ENCODE data around the gene LRRC45. TPM values are rescaled to one million over a fixed set of nuclear protein-coding genes. Genes with fewer than 3 reads are reported as not detected.

LRRC45 gene
- total and polyA plus RNA-seq, 2 donors, result 8.7 to 14.9 TPM

- 89% methylated on average over 30 of the region's 30 CpGs for WGBS
- Histone ChIP-seq H3K27ac (ENCODE audit: low read depth) (no peak overlapping the region), H3K4me1 (ENCODE audit: insufficient read depth) (no peaks in the 10 kb centered on the region), H3K36me3 (ENCODE audit: insufficient read depth) (no peaks in the 10 kb centered on the region), H3K4me3 (ENCODE audit: low read depth, low read length) (no peak overlapping the region)
- DNase-seq (ENCODE audit: extremely low spot score), result no peak
Measured at GRCh38 chr17:82007495-82008257, 15.4 kb upstream of the LRRC45 start.

GRCh38 chr17:82008258-82008940, 14.7 kb upstream of the LRRC45 start:
- Histone ChIP-seq H3K36me3 (ENCODE audit: insufficient read depth) (no peaks in the 10 kb centered on the region), H3K4me3 (ENCODE audit: low read depth, low read length) (no peak overlapping the region), H3K4me1 (ENCODE audit: insufficient read depth) (no peaks in the 10 kb centered on the region), H3K27ac (ENCODE audit: low read depth) (no peak overlapping the region)
- DNase-seq (ENCODE audit: extremely low spot score), result no peak
- 83% methylated on average over 26 of the region's 26 CpGs for WGBS

- no peak for DNase-seq (ENCODE audit: extremely low spot score)
- Histone ChIP-seq H3K4me3 (ENCODE audit: low read depth, low read length) (no peak overlapping the region), H3K4me1 (ENCODE audit: insufficient read depth) (no peaks in the 10 kb centered on the region), H3K27ac (ENCODE audit: low read depth) (no peak overlapping the region), H3K36me3 (ENCODE audit: insufficient read depth) (no peaks in the 10 kb centered on the region)
- WGBS, result 91% methylated on average over 28 of the region's 28 CpGs
Measured at GRCh38 chr17:82008941-82009405, 14.1 kb upstream of the LRRC45 start.

GRCh38 chr17:82009413-82009812, 13.7 kb upstream of the LRRC45 start:
- Histone ChIP-seq H3K4me3 (ENCODE audit: low read depth, low read length) (no peak overlapping the region), H3K27ac (ENCODE audit: low read depth) (no peak overlapping the region), H3K36me3 (ENCODE audit: insufficient read depth) (no peaks in the 10 kb centered on the region), H3K4me1 (ENCODE audit: insufficient read depth) (no peaks in the 10 kb centered on the region)
- WGBS, result 87% methylated on average over 15 of the region's 15 CpGs
- DNase-seq (ENCODE audit: extremely low spot score), result no peak

GRCh38 chr17:82010575-82011525, 12.3 kb upstream of the LRRC45 start:
- no peak overlapping the region for H3K27ac ChIP-seq (ENCODE audit: low read depth)
- WGBS, result 93% methylated on average over 39 of the region's 39 CpGs
- no peaks in the 10 kb centered on the region for H3K4me1 ChIP-seq (ENCODE audit: insufficient read depth)
- no peak for DNase-seq (ENCODE audit: extremely low spot score)
- H3K4me3 ChIP-seq (ENCODE audit: low read depth, low read length), result no peak overlapping the region
- H3K36me3 ChIP-seq (ENCODE audit: insufficient read depth), result no peaks in the 10 kb centered on the region

GRCh38 chr17:82011617-82012187, 11.4 kb upstream of the LRRC45 start:
- WGBS, result 91% methylated on average over 19 of the region's 19 CpGs
- Histone ChIP-seq H3K4me3 (ENCODE audit: low read depth, low read length) (no peak overlapping the region), H3K4me1 (ENCODE audit: insufficient read depth) (no peaks in the 10 kb centered on the region), H3K27ac (ENCODE audit: low read depth) (no peak overlapping the region), H3K36me3 (ENCODE audit: insufficient read depth) (no peaks in the 10 kb centered on the region)
- DNase-seq (ENCODE audit: extremely low spot score), result no peak

- Histone ChIP-seq H3K4me3 (ENCODE audit: low read depth, low read length) (no peak overlapping the region), H3K4me1 (ENCODE audit: insufficient read depth) (no peaks in the 10 kb centered on the region), H3K36me3 (ENCODE audit: insufficient read depth) (no peaks in the 10 kb centered on the region), H3K27ac (ENCODE audit: low read depth) (no peak overlapping the region)
- 72% methylated on average over 20 of the region's 20 CpGs for WGBS
- no peak for DNase-seq (ENCODE audit: extremely low spot score)
Measured at GRCh38 chr17:82012261-82012639, 10.9 kb upstream of the LRRC45 start.

- Histone ChIP-seq H3K27ac (ENCODE audit: low read depth) (no peak overlapping the region), H3K4me3 (ENCODE audit: low read depth, low read length) (no peak overlapping the region), H3K36me3 (ENCODE audit: insufficient read depth) (no peaks in the 10 kb centered on the region), H3K4me1 (ENCODE audit: insufficient read depth) (no peaks in the 10 kb centered on the region)
- WGBS, result 75% methylated on average over 19 of the region's 19 CpGs
- no peak for DNase-seq (ENCODE audit: extremely low spot score)
Measured at GRCh38 chr17:82012640-82013295, 10.3 kb upstream of the LRRC45 start.

- Histone ChIP-seq H3K4me1 (ENCODE audit: insufficient read depth) (no peaks in the 10 kb centered on the region), H3K36me3 (ENCODE audit: insufficient read depth) (no peaks in the 10 kb centered on the region), H3K27ac (ENCODE audit: low read depth) (no peak overlapping the region), H3K4me3 (ENCODE audit: low read depth, low read length) (no peak overlapping the region)
- 52% methylated on average over 22 of the region's 22 CpGs for WGBS
- no peak for DNase-seq (ENCODE audit: extremely low spot score)
Measured at GRCh38 chr17:82013341-82013740, 9.8 kb upstream of the LRRC45 start.

- Histone ChIP-seq H3K27ac (ENCODE audit: low read depth) (no peak overlapping the region), H3K4me3 (ENCODE audit: low read depth, low read length) (no peak overlapping the region), H3K4me1 (ENCODE audit: insufficient read depth) (no peaks in the 10 kb centered on the region), H3K36me3 (ENCODE audit: insufficient read depth) (no peaks in the 10 kb centered on the region)
- no peak for DNase-seq (ENCODE audit: extremely low spot score)
- 89% methylated on average over 16 of the region's 16 CpGs for WGBS
Measured at GRCh38 chr17:82013772-82014321, 9.3 kb upstream of the LRRC45 start.

GRCh38 chr17:82014432-82014831, 8.7 kb upstream of the LRRC45 start:
- no peak overlapping the region for H3K4me3 ChIP-seq (ENCODE audit: low read depth, low read length)
- 77% methylated on average over 23 of the region's 23 CpGs for WGBS

GRCh38 chr17:82014971-82015310, 8.2 kb upstream of the LRRC45 start:
- Histone ChIP-seq H3K27ac (ENCODE audit: low read depth) (no peak overlapping the region), H3K36me3 (ENCODE audit: insufficient read depth) (no peaks in the 10 kb centered on the region), H3K4me3 (ENCODE audit: low read depth, low read length) (no peak overlapping the region), H3K4me1 (ENCODE audit: insufficient read depth) (no peaks in the 10 kb centered on the region)
- WGBS, result 81% methylated on average over 13 of the region's 13 CpGs
- no peak for DNase-seq (ENCODE audit: extremely low spot score)

More at GRCh38 chr17:82014432-82014831, 8.7 kb upstream of the LRRC45 start:
- Histone ChIP-seq H3K27ac (ENCODE audit: low read depth) (no peak overlapping the region), H3K4me1 (ENCODE audit: insufficient read depth) (no peaks in the 10 kb centered on the region), H3K36me3 (ENCODE audit: insufficient read depth) (no peaks in the 10 kb centered on the region)
- DNase-seq (ENCODE audit: extremely low spot score), result no peak
